ENCODE results near the gene SLC50A1.
A peak's percentile ranks its signal among the peaks of the same experiment; 100 is the strongest.

SLC50A1 gene

DNA sequence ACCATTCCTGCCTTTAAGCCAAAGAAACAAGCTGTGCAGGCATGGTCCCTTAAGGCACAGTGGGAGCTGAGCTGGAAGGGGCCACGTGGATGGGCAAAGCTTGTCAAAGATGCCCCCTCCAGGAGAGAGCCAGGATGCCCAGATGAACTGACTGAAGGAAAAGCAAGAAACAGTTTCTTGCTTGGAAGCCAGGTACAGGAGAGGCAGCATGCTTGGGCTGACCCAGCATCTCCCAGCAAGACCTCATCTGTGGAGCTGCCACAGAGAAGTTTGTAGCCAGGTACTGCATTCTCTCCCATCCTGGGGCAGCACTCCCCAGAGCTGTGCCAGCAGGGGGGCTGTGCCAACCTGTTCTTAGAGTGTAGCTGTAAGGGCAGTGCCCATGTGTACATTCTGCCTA lies 1.3 kb upstream of the SLC50A1 start:
- no peak overlapping the region for H3K4me3 ChIP-seq (ENCODE audit: control insufficient read depth, low read depth, low read length)
- TF ChIP-seq, protein P1, sequence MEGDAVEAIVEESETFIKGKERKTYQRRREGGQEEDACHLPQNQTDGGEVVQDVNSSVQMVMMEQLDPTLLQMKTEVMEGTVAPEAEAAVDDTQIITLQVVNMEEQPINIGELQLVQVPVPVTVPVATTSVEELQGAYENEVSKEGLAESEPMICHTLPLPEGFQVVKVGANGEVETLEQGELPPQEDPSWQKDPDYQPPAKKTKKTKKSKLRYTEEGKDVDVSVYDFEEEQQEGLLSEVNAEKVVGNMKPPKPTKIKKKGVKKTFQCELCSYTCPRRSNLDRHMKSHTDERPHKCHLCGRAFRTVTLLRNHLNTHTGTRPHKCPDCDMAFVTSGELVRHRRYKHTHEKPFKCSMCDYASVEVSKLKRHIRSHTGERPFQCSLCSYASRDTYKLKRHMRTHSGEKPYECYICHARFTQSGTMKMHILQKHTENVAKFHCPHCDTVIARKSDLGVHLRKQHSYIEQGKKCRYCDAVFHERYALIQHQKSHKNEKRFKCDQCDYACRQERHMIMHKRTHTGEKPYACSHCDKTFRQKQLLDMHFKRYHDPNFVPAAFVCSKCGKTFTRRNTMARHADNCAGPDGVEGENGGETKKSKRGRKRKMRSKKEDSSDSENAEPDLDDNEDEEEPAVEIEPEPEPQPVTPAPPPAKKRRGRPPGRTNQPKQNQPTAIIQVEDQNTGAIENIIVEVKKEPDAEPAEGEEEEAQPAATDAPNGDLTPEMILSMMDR (conservative IDR thresholded peaks at IDR 0.05; ENCODE audit: control insufficient read depth, insufficient read depth, low read depth, low read length): no peak
- DNase-seq (ENCODE audit: low read depth): no peak

DNA sequence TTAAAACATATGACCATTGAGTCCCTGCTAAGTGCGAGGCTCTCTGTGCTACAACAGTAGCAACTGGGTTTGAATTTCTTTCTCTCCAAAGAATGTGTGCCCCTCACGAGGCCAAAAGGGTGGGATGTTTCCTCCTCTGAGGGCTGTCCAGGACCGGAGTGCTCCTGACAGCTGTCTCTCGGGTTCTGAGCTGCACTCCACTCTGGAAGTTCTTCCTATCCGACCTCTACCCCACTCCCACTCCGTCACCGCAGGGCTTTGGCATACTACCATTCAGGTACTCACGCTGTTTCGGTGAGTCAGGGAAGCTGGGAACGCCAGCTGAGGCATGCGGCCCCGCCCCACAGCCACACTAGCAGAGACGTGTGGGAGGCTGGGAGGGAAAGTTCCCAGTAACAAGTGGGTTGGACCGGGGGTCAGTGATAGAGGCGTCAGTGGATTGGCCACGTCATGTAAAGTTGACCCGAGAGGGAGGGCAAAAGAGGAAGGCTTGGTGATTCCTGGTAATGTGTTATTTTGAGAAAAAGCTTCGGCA lies 705 bp upstream of the SLC50A1 start:
- H3K4me3 ChIP-seq (ENCODE audit: control insufficient read depth, low read depth, low read length): peak overlapping the region; percentile 89
- TF ChIP-seq, protein P1 (conservative IDR thresholded peaks at IDR 0.05; ENCODE audit: control insufficient read depth, insufficient read depth, low read depth, low read length): no peak
- DNase-seq (ENCODE audit: low read depth): peak; percentile 98

DNA sequence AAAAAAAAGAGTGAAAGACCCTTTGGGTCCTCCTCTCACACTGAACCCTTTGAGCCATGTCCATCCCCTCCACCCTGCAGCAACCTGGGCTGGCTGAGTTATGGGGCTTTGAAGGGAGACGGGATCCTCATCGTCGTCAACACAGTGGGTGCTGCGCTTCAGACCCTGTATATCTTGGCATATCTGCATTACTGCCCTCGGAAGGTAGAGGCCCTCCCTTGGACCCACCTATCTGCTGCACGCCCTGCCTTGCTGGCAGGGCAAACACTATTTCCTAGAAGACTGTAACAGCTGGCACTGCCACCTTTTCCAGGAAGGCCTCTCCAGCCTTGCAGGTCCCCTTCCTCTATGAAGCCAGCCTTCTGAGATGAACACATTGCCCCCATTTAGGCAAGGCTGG lies 1.1 kb downstream of the SLC50A1 start:
- TF ChIP-seq, protein P1 (conservative IDR thresholded peaks at IDR 0.05; ENCODE audit: control insufficient read depth, insufficient read depth, low read depth, low read length): no peak
- DNase-seq (ENCODE audit: low read depth): no peak
- H3K4me3 ChIP-seq (ENCODE audit: control insufficient read depth, low read depth, low read length): peak overlapping the region; percentile 51

DNA sequence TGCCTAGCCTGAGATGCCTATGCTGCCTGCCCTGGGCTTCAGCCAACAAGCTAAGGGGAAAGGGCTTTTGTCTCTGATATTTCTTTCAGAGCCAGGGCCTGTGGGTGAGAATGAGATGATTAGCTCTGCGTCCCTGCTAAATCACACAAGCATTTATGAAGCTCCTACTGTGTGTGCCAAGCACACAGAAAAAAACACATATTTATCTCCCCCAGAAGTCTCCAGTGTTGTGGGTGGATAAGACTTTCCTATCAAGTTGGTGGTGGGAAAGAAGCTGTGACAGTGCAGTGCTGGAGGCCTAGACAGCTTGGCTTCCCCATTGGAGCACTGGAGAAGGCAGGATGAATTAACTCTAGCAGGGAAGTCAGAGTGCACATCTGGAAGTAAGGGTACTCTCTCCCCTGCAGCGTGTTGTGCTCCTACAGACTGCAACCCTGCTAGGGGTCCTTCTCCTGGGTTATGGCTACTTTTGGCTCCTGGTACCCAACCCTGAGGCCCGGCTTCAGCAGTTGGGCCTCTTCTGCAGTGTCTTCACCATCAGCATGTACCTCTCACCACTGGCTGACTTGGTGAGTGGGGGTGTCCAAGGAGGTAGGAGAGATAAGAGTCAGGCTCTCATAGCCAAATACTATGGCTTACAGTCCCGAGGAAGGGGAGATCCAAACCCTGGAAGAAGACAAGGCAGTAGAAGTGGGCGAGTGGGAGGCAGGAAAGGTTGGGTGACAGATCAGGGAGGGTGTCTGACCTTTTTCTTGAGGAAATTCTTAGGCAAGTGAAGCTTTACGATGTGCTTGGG lies 1.7 kb downstream of the SLC50A1 start:
- H3K4me3 ChIP-seq (ENCODE audit: control insufficient read depth, low read depth, low read length): peak overlapping the region; percentile 51
- DNase-seq (ENCODE audit: low read depth): no peak

DNA sequence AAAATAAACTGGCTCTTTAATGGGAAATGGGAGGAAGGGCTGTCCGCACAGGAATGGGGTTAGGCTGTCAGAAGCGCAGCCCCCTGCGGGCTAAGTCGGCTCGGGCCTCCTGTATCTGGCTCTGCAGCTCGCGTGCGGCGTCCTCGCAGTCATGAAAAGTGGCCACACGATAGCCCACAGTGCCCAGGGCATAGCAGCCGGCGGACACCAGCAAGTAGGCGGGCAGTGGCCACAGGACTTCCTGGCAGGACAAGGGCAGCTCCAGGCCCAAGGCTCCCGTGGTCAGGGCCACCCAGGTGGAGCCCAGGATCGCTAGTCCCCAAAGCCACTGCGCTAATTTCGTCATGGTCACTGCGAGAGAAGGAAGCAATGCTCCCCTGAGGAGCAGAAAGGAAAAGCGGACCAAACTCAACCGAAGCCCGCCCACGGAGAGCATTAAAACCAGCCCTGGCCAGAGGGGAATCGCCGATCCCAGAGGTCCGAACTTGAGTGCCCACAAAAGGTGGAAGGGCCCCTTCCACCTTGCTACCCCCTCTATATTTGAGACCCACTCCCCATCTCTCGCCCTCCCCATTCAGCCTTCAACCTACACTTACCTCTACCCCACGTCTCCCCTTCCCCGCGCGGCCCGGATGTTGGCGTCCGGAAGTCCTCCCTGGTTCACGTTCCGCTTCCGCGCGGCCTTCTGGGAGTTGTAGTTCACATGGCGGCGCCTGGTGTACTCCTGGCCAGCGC lies 4.4 kb downstream of the SLC50A1 start, which contains the start of gene DPM3:
Gene DPM3 (minus strand): TSS at position 637 of the 735 bp plus-strand sequence. CDS start 291 bp downstream, at position 346.
- TF ChIP-seq, protein P1 (conservative IDR thresholded peaks at IDR 0.05; ENCODE audit: control insufficient read depth, insufficient read depth, low read depth, low read length): no peak
- peak within 1 kb of the TSS; percentile 97 for H3K4me3 ChIP-seq (ENCODE audit: control insufficient read depth, low read depth, low read length)
- DNase-seq (ENCODE audit: low read depth): peak; percentile 74

More for the DNA sequence above, 1.7 kb downstream of the SLC50A1 start:
- TF ChIP-seq, protein P1 (conservative IDR thresholded peaks at IDR 0.05; ENCODE audit: control insufficient read depth, insufficient read depth, low read depth, low read length): no peak

DNA sequence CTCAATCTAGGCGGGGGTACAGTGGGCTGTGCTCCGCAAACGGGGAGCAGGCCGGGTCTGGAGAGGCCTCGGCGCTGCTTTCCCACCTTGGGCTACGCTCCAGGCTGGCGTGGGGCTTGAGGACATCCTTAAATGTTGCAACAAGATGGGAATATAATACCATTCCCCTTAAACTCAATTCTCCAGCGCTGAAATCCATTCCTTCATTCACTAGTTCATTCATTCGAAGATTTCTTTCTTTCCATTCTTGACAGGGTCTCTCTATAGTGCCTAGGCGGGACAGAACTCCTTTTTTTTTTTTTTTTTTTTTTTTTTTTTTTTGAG lies 4.9 kb downstream of the SLC50A1 start:
- TF ChIP-seq, protein P1 (conservative IDR thresholded peaks at IDR 0.05; ENCODE audit: control insufficient read depth, insufficient read depth, low read depth, low read length): no peak
- no peak for DNase-seq (ENCODE audit: low read depth)
- H3K4me3 ChIP-seq (ENCODE audit: control insufficient read depth, low read depth, low read length): peak overlapping the region; percentile 97
